HG03575 (cell line): ENCODE data around the gene AKR7A2.
"Not testable (repeated sequence)": the region's sequence is repeated elsewhere in the genome, so short reads cannot be mapped to it uniquely, and the experiment has no call there.

ENCODE experiments used
- ATAC-seq: cut with Tn5 transposase; IDR thresholded peaks from one replicate; pipeline ENCODE4 v1.9.1; 2021; ENCODE audit not compliant: unreplicated experiment, insufficient number of reproducible peaks, low FRiP score; ENCODE audit errors: extremely low read depth

AKR7A2 gene

DNA sequence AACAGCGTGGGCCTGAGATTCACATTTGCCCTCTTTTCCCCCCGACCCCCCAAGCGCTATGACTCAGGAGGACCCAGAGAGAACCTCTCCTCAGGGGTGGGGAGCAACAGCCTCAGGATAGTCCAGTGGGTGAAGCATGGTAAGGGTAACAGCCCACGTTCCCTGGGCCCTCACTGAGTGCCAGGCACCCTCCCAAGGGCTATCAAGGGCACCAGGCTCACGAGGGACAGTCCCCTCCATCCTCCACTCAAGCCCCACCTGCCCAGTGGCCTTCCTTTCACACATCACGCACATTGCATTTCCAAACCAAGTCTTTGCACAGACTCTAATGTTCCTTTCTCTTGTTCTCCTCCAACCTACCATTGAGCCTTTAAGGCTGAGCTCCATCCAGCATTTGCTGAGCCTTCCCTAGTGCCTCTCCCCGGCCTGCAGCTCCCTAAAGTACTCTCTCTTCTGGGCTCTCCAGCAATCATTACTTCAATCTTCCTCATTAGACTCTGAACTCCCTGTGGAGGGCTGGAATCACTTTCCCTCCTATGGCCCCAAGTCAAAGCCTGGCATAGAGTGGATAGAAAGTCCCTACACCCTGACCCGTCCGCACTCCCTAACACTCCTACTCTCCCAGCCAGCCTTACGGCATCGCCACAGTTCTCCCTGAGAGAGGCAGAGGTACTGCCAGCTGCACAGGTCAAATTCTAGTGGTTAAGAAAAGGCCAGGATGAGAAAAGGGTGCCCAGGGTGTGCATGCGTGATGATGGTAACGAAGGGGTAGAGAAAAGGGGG is 1.0 kb downstream of the AKR7A2 start:
- no peak for ATAC-seq

- no peak for ATAC-seq
Measured at GRCh38 chr1:19310061-19310460, 1.9 kb downstream of the AKR7A2 start.

GRCh38 chr1:19309123-19309813 is 2.7 kb downstream of the AKR7A2 start:
- ATAC-seq, result no peak

DNA sequence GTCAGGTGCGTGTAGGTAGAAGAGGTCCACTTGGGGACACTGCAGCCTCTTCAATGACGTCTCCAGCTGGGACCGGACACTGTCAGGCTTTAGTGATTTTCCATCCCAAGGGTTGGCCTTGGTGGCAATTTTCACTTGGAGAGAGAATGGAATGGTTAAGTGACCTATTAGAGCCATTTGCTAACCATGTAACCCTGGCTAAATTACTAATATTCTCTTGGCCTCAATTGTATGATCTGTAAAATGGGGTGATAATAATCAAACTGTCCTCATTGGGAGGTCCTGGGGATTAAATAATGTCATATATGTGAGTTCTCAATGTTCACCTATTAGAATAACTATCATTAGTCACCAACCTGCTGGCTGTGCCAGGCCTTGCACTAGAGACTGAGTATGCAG is 3.4 kb downstream of the AKR7A2 start:
- ATAC-seq, result no peak

- ATAC-seq, result no peak
Measured at GRCh38 chr1:19307794-19308508, 4.0 kb downstream of the AKR7A2 start.

DNA sequence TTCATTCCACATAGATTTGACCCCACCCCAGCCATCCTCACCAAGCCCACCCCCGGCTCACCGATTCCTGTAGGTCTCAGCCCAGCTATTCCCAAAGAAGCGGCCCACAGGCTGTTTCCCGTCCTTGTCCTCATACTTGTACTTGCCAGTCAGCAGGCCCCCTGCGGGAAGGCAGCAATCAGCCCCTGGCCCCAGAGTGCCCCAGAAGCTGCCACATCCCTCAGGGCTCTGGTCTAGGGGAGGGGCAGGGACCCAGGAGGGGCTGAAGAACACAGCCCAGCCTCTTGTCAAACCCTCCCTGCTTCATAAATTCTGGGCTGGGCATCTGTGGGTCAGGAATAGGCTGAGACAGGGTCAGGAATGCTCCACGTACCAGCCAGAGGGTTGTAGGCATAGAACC is 5.0 kb downstream of the AKR7A2 start:
- no peak for ATAC-seq

DNA sequence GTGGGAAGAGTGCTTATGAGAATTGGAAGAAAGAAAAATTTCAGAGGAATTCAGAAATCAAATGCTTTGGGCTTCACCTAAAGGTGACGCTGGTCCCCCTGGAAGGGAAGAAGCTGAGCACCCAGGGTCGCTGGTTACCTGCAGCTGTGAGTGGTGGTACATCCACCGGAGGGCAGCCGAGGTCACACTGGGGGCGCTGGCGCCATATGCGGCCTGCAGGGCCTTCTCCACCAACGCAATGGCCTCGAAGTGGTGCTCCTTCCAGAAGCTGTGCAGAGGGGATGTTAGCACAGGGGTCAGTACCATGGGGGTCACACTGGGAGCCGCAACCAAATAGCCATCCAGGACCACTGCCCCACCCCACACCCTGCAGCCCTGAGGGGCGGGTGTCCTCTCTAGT is 6.1 kb downstream of the AKR7A2 start:
- no peak for ATAC-seq

DNA sequence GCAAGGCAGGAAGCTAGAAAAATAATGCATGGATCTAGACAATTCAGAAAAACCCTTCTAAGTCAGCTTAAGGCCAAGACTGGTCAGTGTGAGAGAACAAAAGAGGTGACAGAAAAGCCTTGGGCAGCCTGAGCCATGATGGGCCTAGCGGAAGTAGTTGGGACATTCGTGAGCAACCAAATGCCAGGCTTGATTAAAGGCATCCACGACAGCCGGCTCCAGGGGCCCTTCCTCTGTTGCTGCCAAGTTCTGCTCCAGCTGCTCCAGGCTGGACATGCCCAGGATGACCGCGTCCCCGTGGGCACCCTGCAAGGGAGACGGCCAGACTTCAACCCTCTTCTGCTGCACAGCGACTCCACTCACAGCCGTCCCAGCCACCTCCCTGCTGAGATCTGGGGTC is 7.9 kb downstream of the AKR7A2 start:
- not testable (repeated sequence) for ATAC-seq

- ATAC-seq, result no peak
Measured at GRCh38 chr1:19300211-19300610, 11.7 kb downstream of the AKR7A2 start.

- ATAC-seq, result no peak
Measured at GRCh38 chr1:19294638-19295037, 17.3 kb downstream of the AKR7A2 start.

DNA sequence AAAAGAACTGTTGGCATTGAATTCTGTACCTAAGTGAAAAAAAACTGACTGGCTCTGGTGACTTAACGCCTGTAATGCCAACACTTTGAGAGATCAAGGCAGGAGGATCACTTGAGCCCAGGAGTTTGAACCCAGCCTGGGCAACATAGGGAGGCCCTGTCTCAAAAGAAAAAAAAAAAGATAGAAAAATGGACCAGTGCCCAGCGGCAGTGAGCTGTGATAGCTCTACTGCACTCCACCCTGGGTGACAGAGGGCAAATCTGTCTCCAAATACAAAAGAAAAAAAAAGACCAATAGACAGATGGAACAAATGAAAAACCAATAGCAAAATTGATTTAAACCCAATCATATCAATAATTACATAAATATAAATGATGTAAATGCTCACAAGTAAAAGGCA is 22.7 kb downstream of the AKR7A2 start:
- ATAC-seq, result no peak

DNA sequence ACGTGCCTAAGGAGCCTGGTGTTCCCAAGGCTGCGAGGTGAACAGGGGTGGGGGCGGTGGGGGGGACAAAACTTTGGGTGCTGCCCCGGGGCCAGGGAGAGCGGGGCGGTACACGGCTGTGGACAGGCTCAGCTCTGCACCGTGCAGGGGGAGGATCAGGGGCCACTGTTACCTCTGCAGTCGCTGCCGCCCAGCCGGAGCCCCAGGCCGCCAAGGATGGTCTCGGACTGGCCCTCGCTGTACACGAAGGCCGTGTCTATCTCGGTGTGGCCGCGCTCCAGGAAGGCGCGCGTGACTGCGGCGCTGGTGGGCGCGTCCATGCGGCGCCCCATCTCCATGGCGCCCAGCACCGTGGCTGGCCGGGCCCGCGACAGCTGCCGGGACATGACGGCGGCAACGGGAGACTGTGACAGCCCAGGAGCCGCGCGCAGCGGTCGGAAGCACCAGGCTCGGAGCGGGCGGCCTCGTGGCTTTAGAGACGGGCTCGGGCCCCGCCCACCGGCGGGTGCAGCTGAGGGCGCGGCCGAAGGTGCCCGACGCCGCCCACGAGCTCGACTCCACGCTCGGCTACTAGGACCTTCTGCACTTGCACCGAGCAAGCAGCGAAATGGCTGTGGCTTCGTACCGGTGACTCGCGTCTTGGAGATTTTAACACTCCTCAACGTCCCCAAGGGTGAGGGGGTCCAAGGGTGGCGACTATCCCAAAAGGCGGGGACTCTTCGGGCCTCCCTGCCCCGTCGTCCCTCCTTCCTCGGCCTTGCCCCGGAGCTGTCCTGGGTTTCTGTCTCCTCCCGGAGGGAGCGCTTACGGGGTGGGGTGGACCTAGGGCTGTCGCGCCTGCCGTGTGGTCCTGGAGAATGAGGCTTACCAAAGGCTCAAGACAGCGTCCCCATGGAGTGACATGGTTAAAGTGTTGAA is 23.4 kb downstream of the AKR7A2 start, which contains the start of gene AKR7A3:
Gene AKR7A3 (minus strand): TSS at position 447 of the 918 bp plus-strand sequence. CDS start 61 bp downstream, at position 386.
- not testable (repeated sequence) for ATAC-seq

- no peak for ATAC-seq
Measured at GRCh38 chr1:19287436-19288185, 24.3 kb downstream of the AKR7A2 start.

DNA sequence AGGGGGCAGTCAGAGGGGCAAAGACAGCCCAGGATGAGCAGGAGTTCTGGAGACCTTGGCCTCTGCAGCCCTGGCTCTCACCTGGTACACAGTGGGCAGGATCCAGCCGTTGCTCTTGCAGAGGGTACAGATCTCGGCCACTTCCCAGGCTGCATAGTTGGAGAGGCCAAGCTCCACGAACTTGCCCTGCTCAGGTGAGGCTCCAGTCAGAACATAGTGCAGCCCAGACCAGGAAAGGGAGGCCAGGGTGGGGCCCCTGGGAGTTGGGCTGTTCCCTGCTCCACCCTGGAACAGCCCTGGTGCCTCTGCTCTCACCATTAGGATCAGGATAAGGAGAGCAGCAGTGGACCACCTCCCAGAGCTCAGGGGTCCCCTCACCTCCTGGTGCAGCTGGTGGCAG is 26.1 kb downstream of the AKR7A2 start:
- ATAC-seq, result not testable (repeated sequence)

DNA sequence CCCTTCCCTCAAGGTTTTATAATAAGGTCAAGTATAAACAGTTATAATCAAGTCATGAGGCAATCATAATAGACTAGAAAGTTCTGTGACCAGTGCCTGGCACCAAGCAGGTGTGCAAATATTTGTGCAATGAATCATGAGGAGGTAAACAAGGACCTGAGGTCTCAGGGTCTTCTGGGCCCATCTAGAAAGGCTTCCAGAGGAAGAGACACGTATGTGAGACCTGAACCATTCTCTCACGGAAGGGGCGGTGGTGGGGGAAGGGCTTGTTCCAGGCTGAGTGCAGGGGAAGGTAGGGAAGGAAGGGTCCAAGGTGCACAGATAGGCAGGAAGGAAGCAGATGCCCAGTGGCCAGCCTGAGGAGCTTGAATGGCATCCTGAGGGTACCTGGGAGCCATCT is 26.6 kb downstream of the AKR7A2 start:
- ATAC-seq, result not testable (repeated sequence)

DNA sequence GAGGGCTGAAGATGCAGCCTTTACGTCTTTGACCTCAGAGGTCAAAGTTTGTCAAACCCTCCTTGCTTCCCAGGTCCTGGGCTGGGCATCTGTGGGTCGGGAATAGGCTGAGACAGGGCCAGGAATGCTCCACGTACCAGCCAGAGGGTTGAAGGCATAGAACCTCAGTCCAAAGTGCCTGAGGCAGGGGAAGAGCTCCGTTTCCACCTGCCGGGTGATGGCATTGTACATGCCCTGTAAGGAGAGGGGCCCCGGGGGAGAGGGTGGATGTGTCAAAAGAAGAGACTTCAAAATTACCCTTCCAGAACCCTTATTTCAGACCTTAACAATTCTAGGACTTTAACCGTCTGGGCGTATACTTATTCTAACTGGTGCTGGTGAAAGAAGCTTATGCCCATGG is 27.1 kb downstream of the AKR7A2 start:
- ATAC-seq, result no peak

DNA sequence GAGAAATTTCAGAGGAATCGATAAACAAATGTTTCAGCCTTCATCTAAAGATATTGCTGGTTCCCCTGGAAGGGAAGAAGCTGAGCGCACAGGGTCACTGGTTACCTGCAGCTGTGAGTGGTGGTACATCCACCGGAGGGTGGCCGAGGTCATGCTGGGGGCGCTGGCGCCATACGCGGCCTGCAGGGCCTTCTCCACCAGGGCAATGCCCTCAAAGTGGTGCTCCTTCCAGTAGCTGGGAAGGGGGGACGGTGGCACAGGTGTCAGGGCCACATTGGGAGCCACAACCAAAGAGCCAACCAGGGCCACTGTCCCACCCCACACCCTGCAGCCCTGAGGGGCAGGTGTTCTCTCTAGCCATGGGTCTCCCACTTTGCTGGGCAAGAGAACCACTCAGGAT is 28.1 kb downstream of the AKR7A2 start:
- no peak for ATAC-seq

DNA sequence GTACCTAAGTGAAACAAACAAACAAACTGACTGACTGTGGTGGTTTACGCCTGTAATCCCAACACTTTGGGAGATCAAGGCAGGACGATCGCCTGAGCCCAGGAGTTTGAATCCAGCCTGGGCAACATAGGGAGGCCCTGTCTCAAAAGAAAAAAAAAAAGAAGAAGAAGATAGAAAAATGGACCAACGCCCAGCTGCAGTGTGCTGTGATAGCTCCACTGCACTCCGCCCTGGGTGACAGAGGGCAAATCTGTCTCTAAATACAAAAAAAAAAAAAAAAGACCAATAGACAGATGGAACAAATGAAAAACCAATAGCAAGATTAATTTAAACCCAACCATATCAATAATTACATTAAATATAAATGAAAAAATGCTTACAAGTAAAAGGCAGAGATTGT is 37.3 kb downstream of the AKR7A2 start:
- no peak for ATAC-seq
